ENCODE data around the gene ARHGAP19.
"Not testable (repeated sequence)": the region's sequence is repeated elsewhere in the genome, so short reads cannot be mapped to it uniquely, and the experiment has no call there.

The ARHGAP19 gene

GRCh38 chr10:97321804-97322190 is 29.4 kb upstream of the ARHGAP19 start:
- no peak for DNase-seq (ENCODE audit: low read depth in 4 of 4, low spot score in 1 of 4)

- no peak for DNase-seq (ENCODE audit: low read depth in 4 of 4, low spot score in 1 of 4)
These were observed 28.8 kb upstream of the ARHGAP19 start for GRCh38 chr10:97321032-97321803.

- no peak for DNase-seq (ENCODE audit: low read depth in 4 of 4, low spot score in 1 of 4)
These were observed 28.1 kb upstream of the ARHGAP19 start for GRCh38 chr10:97320480-97321031.

GRCh38 chr10:97319671-97320479 is 27.4 kb upstream of the ARHGAP19 start:
- peak in 2 of 4 experiments; percentile 32 to 49 for DNase-seq (ENCODE audit: low read depth in 4 of 4, low spot score in 1 of 4)

- DNase-seq (ENCODE audit: low read depth in 4 of 4, low spot score in 1 of 4): peak; percentile 73 to 85 (median 80)
These were observed 26.6 kb upstream of the ARHGAP19 start, which contains the start of gene FRAT1 for GRCh38 chr10:97318772-97319651. Gene FRAT1, plus strand, starts transcription at chr10:97319271. Its CDS starts 183 bp downstream, at chr10:97319454.

GRCh38 chr10:97314671-97315070 is 22.2 kb upstream of the ARHGAP19 start:
- no peak for DNase-seq (ENCODE audit: low read depth in 4 of 4, low spot score in 1 of 4)

GRCh38 chr10:97312897-97313296 is 20.5 kb upstream of the ARHGAP19 start:
- DNase-seq (ENCODE audit: low read depth in 4 of 4, low spot score in 1 of 4): no peak

GRCh38 chr10:97311111-97311626 is 18.7 kb upstream of the ARHGAP19 start:
- DNase-seq (ENCODE audit: low read depth in 4 of 4, low spot score in 1 of 4): no peak

GRCh38 chr10:97307866-97308780 is 15.7 kb upstream of the ARHGAP19 start:
- no peak for DNase-seq (ENCODE audit: low read depth in 4 of 4, low spot score in 1 of 4)

GRCh38 chr10:97307441-97307840 is 15.0 kb upstream of the ARHGAP19 start:
- no peak for DNase-seq (ENCODE audit: low read depth in 4 of 4, low spot score in 1 of 4)

GRCh38 chr10:97302088-97302791 is 9.8 kb upstream of the ARHGAP19 start:
- DNase-seq (ENCODE audit: low read depth in 4 of 4, low spot score in 1 of 4): no peak

- DNase-seq (ENCODE audit: low read depth in 4 of 4, low spot score in 1 of 4): no peak
These were observed 8.5 kb upstream of the ARHGAP19 start for GRCh38 chr10:97300980-97301379.

GRCh38 chr10:97298223-97298571 is 5.8 kb upstream of the ARHGAP19 start:
- DNase-seq (ENCODE audit: low read depth in 4 of 4, low spot score in 1 of 4): no peak

- DNase-seq (ENCODE audit: low read depth in 4 of 4, low spot score in 1 of 4): no peak
These were observed 5.3 kb upstream of the ARHGAP19 start for GRCh38 chr10:97297556-97298222.

- DNase-seq (ENCODE audit: low read depth in 4 of 4, low spot score in 1 of 4): no peak
These were observed 393 bp upstream of the ARHGAP19 start for GRCh38 chr10:97292862-97293198.

- no peak for DNase-seq (ENCODE audit: low read depth in 4 of 4, low spot score in 1 of 4)
These were observed 910 bp downstream of the ARHGAP19 start for GRCh38 chr10:97291357-97292096.

- DNase-seq (ENCODE audit: low read depth in 4 of 4, low spot score in 1 of 4): not testable (repeated sequence)
These were observed 1.7 kb downstream of the ARHGAP19 start for GRCh38 chr10:97290576-97291356.
